NCI-H187 (cell line): ENCODE measurements around the gene FBLN2.

Experiments used
- DNase-seq, 2 experiments: peaks; one replicate each; lab custom pipeline; 2025; lab: John Stamatoyannopoulos, UW

The FBLN2 gene

GRCh38 chr3:13567684-13568514 is 19.0 kb downstream of the FBLN2 start:
- no peak for DNase-seq

- no peak for DNase-seq
These were observed 19.6 kb downstream of the FBLN2 start for GRCh38 chr3:13568515-13569028.

GRCh38 chr3:13569201-13569600 is 20.3 kb downstream of the FBLN2 start:
- no peak for DNase-seq

- no peak for DNase-seq
These were observed 20.9 kb downstream of the FBLN2 start for GRCh38 chr3:13569641-13570390.

DNA sequence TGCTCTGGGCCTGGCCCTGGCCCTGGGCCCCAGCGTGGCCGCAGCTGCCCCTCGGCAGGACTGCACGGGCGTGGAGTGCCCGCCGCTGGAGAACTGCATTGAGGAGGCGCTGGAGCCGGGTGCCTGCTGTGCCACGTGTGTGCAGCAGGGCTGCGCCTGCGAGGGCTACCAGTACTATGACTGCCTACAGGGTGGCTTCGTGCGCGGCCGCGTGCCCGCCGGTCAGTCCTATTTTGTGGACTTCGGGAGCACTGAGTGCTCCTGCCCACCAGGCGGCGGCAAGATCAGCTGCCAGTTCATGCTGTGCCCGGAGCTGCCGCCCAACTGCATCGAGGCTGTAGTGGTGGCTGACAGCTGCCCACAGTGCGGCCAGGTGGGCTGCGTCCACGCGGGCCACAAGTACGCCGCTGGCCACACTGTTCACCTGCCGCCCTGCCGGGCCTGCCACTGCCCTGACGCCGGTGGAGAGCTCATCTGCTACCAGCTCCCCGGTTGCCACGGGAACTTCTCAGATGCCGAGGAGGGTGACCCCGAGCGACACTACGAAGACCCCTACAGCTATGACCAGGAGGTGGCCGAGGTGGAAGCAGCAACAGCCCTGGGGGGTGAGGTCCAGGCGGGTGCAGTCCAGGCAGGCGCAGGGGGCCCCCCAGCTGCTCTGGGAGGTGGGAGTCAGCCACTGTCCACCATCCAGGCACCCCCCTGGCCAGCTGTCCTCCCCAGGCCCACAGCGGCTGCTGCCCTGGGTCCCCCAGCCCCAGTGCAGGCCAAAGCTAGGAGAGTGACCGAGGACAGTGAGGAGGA is 21.7 kb downstream of the FBLN2 start:
- no peak for DNase-seq

- DNase-seq: no peak
These were observed 22.3 kb downstream of the FBLN2 start for GRCh38 chr3:13571264-13571663.

DNA sequence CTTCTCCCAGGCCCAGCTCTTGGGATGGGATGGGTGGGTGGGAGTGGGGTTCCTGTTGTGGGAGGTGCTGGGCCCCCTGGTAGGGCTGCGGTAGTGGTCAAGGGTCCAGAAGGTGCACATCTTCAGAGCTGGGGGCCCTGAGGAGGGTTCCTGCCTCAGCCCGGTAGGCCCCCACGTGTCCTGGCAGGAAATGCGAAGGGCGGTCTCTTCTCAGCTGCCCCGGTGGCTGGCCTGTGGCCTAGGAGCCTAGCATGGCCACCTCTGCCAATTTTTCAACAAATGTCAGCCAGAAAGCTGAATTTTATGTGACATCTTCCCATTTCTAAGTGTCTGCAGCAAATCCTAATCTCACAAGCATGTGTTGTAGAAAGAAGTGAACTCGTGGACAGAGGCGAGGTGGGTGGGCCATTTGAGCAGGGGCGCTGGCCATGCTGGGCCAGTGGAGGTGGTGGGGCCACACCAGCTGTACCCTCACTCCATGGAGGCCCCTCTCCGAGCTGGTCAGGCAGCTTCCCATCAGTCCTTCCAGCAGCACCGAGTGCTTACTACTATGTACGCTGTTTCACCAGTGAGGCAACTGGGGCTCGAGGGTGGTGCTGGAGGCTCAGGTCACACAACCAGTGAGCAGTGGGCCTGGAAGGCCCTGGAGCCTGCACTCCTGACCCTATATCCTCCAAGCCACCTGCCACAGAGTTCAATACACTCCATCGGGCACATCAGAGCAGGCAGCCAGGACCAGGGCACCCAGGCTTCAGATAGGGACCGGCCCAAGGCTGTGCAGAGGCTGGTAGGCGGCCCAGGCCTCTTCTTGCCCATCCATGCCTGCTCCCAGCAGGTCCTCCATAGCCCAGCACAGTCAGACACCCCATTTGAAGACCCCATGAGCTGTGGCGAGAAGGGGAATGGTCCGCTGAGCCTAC is 23.2 kb downstream of the FBLN2 start:
- no peak for DNase-seq

DNA sequence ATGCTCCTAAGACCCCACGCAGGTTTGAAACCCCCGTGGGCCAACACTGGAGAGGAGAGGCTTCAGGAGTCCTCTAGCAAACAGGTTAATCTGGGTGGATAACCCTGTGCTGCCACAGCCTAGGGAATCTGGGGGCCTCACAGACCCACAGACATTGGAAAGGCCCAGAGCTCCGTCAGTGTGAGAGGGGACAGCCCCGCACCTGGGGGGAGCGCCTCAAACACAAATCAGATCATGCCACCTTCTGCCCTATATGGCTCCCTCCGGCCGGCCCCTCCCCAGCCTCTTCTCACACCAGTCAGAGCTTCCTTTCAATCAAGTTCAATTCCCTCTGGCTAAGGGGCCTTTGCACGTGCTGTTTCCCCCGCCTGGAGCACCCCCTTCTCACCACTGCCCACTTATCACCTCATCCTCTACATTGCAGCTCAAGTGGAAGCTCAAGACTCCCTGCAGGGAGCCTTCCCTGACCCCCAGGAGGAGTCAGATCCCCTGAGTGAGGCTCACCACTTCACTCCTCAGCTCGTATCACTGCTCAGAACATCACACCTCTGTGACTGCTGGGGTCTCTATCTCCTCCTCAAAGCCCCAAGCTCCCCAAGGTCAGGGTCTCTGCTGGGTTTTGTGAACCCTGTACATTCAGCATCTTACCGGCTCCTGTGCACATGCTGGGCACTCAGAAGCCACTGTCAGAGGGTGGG is 24.1 kb downstream of the FBLN2 start:
- DNase-seq: no peak

DNA sequence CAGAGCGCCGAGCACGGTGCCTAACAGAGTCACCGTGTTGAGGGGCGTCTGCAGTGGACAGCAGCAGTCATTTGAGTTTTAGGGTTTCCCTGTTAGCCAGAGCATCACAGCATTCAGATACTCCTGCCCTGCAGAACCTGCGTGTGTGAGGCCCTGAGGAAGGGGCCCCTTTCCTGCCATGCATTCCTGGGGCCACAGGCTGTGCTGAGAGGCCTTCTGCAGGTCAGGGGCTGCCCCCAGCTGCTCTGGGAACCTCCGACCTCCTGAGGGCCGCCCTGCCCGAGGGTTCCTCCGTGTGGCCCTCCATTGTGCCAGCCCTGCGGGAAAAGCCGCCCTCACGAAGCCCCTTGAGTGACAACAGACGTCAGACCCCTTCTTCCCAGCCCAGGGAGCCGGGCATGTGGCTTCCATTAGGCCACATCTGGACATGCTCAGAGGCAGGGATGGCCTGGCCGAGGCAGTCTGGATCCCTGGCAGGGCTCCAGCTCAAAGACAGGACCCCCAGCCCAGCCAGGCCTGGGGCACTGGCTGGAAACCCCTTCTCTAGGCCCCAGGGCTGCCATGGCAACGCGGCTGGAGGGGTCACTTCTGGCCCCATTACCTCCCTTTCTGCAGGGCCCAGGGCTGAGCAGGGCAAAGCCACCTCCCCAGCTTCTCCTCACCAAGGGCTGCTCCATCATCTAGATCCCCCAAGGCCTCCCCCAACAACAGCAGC is 25.3 kb downstream of the FBLN2 start:
- no peak for DNase-seq

DNA sequence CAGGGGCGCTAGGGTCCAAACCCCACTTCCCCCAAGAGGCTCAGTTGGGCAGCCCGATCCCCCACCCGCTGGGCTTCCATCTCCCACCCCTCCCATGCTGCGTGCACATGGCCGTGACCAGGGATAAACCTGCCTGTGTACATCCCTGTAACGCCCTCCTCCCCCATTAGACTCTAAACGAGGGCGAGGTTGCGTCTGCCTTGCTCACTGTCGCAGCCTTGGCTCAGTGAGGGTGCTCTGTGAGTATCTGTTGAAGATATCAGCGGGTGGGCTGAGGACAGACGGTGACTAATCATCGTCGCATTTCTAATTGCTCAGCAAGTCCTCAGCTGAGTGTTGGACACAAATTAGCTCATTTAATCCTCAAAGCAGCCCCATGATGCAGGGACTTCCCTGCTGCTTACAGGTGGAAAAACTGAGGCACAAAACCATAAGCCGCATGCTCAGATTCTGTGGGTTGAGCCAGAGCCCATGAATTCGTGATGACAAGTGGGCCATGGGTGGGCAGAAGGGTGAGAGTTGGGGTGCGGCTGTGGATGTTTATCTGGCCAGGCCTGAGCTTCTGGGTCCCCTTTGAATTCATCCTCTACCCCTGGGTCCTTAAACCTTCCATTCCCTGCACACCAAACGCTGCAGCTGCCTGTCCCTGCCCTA is 26.0 kb downstream of the FBLN2 start:
- DNase-seq: no peak

GRCh38 chr3:13575459-13576061 is 26.6 kb downstream of the FBLN2 start:
- no peak for DNase-seq

DNA sequence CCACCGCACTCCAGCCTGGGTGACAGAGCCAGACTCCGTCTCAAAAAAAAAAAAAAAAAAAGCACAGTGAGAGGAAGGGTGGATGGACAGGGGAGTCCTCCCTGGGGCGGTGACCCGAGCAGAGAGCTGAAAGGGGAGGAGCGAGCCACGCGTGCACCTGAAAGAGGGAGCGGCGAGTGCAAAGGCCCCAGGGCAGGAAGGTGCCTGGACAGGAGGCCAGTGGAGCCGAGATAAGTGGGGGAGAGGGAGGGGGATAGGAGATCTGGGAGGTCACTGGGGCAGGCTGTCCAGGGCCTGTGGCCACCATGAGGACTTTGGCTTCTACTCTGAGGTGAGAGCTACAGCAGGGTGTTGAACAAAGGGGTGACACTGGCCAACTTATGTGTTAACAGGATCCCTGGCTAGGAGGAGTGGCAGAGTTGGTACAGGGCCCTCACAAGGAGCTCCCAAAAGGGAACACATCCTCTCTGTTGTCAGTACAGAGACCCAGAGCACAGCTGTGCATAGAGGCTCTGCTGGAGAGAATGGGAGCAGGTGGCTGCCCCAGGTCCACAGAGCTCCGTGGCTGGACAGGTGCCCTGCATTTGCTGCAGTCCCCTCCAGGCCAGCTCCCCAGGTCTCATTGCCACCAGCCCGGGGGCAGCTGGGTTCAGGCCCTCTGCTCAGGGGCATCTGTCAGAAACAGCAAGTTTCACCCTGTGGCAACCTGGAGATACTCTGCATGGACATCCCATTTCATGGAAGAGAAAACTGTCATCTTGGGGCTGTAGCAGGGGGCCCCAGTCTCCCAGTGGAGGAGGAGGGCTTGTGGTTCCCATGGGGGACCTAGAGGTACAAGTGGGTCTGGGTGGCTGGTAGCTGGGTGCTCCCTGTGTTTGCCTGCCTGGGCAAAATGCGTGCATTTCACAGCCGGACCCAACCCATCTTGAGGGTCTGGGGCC is 28.5 kb downstream of the FBLN2 start:
- no peak for DNase-seq

GRCh38 chr3:13578251-13578650 is 29.3 kb downstream of the FBLN2 start:
- DNase-seq: no peak

DNA sequence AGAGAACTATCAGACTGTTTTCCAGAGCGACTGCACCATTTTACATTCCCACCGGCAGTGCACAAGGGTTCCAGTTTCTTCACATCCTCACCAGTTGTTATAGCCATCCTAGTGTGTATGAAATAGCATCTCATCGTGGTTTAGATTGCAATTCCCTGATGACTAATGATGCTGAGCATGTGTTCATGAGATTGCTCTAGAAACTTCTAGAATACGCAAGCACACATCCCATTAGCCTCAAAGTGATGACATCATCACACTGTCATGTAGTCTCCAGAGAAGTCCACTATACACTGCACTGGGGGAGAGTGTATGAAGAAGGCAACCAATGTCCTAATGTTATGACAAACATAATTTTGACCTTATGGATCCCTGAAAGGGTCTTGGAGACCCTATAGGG is 30.1 kb downstream of the FBLN2 start:
- no peak for DNase-seq

DNA sequence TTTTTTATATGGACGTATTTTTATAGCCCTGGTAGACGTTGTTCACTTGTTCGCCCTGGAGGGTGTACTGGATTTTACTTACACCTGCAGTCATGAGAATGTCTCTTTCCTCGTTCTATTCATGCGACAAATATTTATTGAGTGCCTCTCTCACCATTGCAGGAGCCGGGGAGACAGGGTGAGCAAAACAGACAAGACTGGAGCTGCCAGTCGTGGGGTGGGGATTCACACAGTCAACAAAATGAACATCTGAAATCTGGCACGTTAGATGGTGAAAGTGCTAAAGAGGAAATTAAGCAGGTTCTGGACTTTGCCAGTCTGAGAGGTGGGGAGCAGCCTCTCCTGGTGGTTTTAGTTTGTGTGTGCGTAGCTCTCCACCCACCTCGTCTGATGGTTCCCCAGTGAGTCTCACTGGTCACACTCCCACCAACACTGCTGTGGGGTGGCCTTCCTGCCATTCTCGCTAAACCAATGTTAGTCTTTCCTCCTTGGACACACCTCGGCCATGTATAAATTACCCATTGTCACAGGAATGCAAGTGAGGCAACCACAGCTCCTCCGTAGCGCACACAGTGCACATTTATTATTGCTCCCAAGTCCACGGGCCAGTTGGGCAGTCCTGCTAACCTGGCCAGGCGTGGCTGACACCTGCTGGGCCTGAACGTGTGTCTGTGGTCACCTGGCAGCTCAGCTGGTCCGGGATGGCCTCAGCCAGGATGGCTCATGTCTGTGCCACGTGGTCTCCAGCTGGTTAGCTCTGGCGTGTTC is 31.5 kb downstream of the FBLN2 start:
- no peak for DNase-seq

- no peak for DNase-seq
These were observed 32.8 kb downstream of the FBLN2 start for GRCh38 chr3:13581485-13582365.
